Suprapubic skin (tissue), 4 donors: ENCODE results near the gene UPF2.

Experiments
- CTCF ChIP-seq, 2 donors: fragments of 200-600 bp in 1 of 2; fragments of 450-650 bp in 1 of 2; sonication (generic) in 1 of 2; IDR thresholded peaks; one replicate each; pipeline ENCODE4 v1.5.1; 2016 to 2019; ENCODE audit warnings: antibody characterized with exemption in 2 of 2, mild to moderate bottlenecking in 1 of 2, moderate library complexity in 1 of 2
- EP300 ChIP-seq: sonication (generic); formaldehyde crosslinking; IDR thresholded peaks from one replicate; pipeline ENCODE4 v1.6.1; 2017; ENCODE audit warnings: antibody characterized with exemption
- POLR2A ChIP-seq, 2 donors: fragments of 450-650 bp; IDR thresholded peaks; one replicate each; pipeline ENCODE4 v1.6.1; 2017; ENCODE audit warnings: antibody characterized with exemption in 2 of 2, mild to moderate bottlenecking in 2 of 2, moderate library complexity in 2 of 2
- POLR2AphosphoS5 ChIP-seq, 3 donors: sonication (generic); formaldehyde crosslinking; IDR thresholded peaks; one replicate each; pipeline ENCODE4 v1.6.1; 2017; ENCODE audit warnings: antibody characterized with exemption in 3 of 3

- TF ChIP-seq CTCF (IDR thresholded peaks at IDR 0.05) = no peak
- no peak for TF ChIP-seq POLR2AphosphoS5 (IDR thresholded peaks at IDR 0.05)
- TF ChIP-seq EP300 = no peak
- no peak for TF ChIP-seq POLR2A (IDR thresholded peaks at IDR 0.05)
These were observed 8.6 kb upstream of the UPF2 start for GRCh38 chr10:12051241-12051640.
